HepG2 (cell line): Measurements from ENCODE around the gene AZU1. TPM values are rescaled to one million over a fixed set of nuclear protein-coding genes. Genes with fewer than 3 reads are reported as not detected.

ENCODE experiments used
- ATAC-seq: fragments of 200-7000 bp; cut with Tn5 transposase; 3 replicates; pipeline ENCODE4 v1.9.1; 2020; ENCODE audit warnings: mild to moderate bottlenecking, moderate library complexity
- BruUV-seq: library from RNA; stranded (reverse); fragments of 400-500 nt; replicated peaks from 2 replicates; lab custom pipeline; 2021; lab: Mats Ljungman, UMichigan
- CTCF ChIA-PET: fragments of 300-600 bp; formaldehyde crosslinking; extraction: SDS; loops from one replicate; lab custom pipeline; 2021; ENCODE audit warnings: low total read pairs, inconsistent platforms, low intra/inter-chr PET ratio; lab: Yijun Ruan, JAX
- POLR2A ChIA-PET: fragments of 350-600 bp; sonication (Branson Sonifier 250); formaldehyde crosslinking; loops from one replicate; lab custom pipeline; 2020; ENCODE audit warnings: antibody characterized with exemption, inconsistent platforms; lab: Yijun Ruan, JAX
- DNase-seq: peaks from one replicate; pipeline ENCODE4 v3.0.0-alpha.2; 2015; ENCODE audit warnings: low spot score
- FAIRE-seq: peaks from 3 replicates; lab custom pipeline; 2011; peaks lifted over from hg19 to GRCh38; lab: Jason Lieb, UNC
- H2AFZ ChIP-seq: one replicate; pipeline ENCODE4 v1.6.1; 2011; ENCODE audit warnings: low read length, inconsistent platforms
- H3K27ac ChIP-seq: fragments of 300-600 bp; 3 replicates; pipeline ENCODE4 v1.8.0; 2011; ENCODE audit warnings: mixed run types, mild to moderate bottlenecking, mixed read lengths, low read length, inconsistent platforms; ENCODE audit not compliant: insufficient read depth; ENCODE audit errors: extremely low read length
- H3K27me3 ChIP-seq, 2 experiments: fragments of 200-600 bp in 1 of 2; 2 replicates in 1 of 2; 3 replicates in 1 of 2; pipeline versions ENCODE4 v1.6.0 to v1.8.0; 2011; ENCODE audit warnings: low read length in 2 of 2, mild to moderate bottlenecking in 2 of 2, moderate library complexity in 2 of 2, inconsistent platforms in 1 of 2; ENCODE audit not compliant: insufficient read depth in 2 of 2, control insufficient read depth in 1 of 2
- H3K36me3 ChIP-seq, 2 experiments: fragments of 200-600 bp in 1 of 2; replicated peaks in 1 of 2; 2 replicates in 1 of 2; 3 replicates in 1 of 2; pipeline versions ENCODE4 v1.5.1 to v1.8.0; 2011; ENCODE audit warnings: low read length in 2 of 2, inconsistent platforms in 1 of 2; ENCODE audit not compliant: insufficient read depth in 2 of 2, control insufficient read depth in 1 of 2
- H3K4me1 ChIP-seq: 2 replicates; pipeline ENCODE4 v1.5.1; 2012; ENCODE audit warnings: low read length, inconsistent platforms; ENCODE audit not compliant: insufficient read depth
- H3K4me2 ChIP-seq: 2 replicates; pipeline ENCODE4 v1.6.0; 2011; ENCODE audit warnings: low read depth, low read length, inconsistent platforms
- H3K4me3 ChIP-seq, 3 experiments: fragments of 200-600 bp in 1 of 3; sonication (generic), shearing (Covaris generic) in 1 of 3; replicated peaks in 1 of 3; 2 replicates each; pipeline ENCODE4 v1.5.1; 2011 to 2016; ENCODE audit warnings: low read length in 3 of 3, inconsistent platforms in 2 of 3, low read depth in 2 of 3, mild to moderate bottlenecking in 2 of 3, control low read depth in 1 of 3, mixed read lengths in 1 of 3; ENCODE audit not compliant: insufficient read depth in 1 of 3
- H3K79me2 ChIP-seq: one replicate; pipeline ENCODE4 v1.6.1; 2011; ENCODE audit warnings: low read length, inconsistent platforms; ENCODE audit not compliant: insufficient read depth
- H3K9ac ChIP-seq: 2 replicates; pipeline ENCODE4 v1.6.0; 2011; ENCODE audit warnings: mild to moderate bottlenecking, low read depth, low read length, inconsistent platforms; ENCODE audit not compliant: insufficient read depth
- H3K9me3 ChIP-seq: 2 replicates; pipeline ENCODE4 v1.5.1; 2012; ENCODE audit warnings: mild to moderate bottlenecking, low read length
- H4K20me1 ChIP-seq: 2 replicates; pipeline ENCODE4 v1.6.0; 2011; ENCODE audit warnings: inconsistent platforms, mild to moderate bottlenecking, low read length, moderate library complexity; ENCODE audit not compliant: insufficient read depth
- DZIP1 ChIP-seq: sonication (generic); formaldehyde crosslinking; IDR thresholded peaks from 2 replicates; pipeline ENCODE4 v1.5.0; 2020; ENCODE audit warnings: mild to moderate bottlenecking, missing genetic modification reagents
- ESRRA ChIP-seq: sonication (generic); formaldehyde crosslinking; IDR thresholded peaks from 2 replicates; pipeline ENCODE4 v1.5.1; 2020; ENCODE audit warnings: mild to moderate bottlenecking, low read depth, missing genetic modification reagents
- FOSL1 ChIP-seq: sonication (generic); formaldehyde crosslinking; IDR thresholded peaks from 2 replicates; pipeline ENCODE4 v1.9.0; 2021; ENCODE audit warnings: missing genetic modification reagents, borderline replicate concordance
- RXRB ChIP-seq: IDR thresholded peaks from 2 replicates; pipeline ENCODE4 v1.6.1; 2016; ENCODE audit warnings: borderline replicate concordance, missing genetic modification reagents, missing compliant biosample characterization
- ZNF232 ChIP-seq: sonication (generic); formaldehyde crosslinking; IDR thresholded peaks from 2 replicates; pipeline ENCODE4 v1.4.0; 2020; ENCODE audit warnings: missing genetic modification reagents, borderline replicate concordance
- ZNF557 ChIP-seq: sonication (generic); formaldehyde crosslinking; IDR thresholded peaks from 2 replicates; pipeline ENCODE4 v1.4.0; 2020; ENCODE audit warnings: missing genetic modification reagents
- ZNF619 ChIP-seq: sonication (generic); formaldehyde crosslinking; IDR thresholded peaks from 2 replicates; pipeline ENCODE4 v1.4.0; 2020; ENCODE audit warnings: mild to moderate bottlenecking, missing genetic modification reagents
- ZNF781 ChIP-seq: sonication (generic); formaldehyde crosslinking; IDR thresholded peaks from 2 replicates; pipeline ENCODE4 v1.5.1; 2020; ENCODE audit warnings: borderline replicate concordance, mild to moderate bottlenecking, missing genetic modification reagents; ENCODE audit errors: not compliant biosample characterization
- WGBS: methylation state at CpG from one replicate; pipeline ENCODE4 v1.1.6; 2017; ENCODE audit warnings: low lambda C conversion rate; 5-methylcytosine and 5-hydroxymethylcytosine counted together
- in situ Hi-C: cut with HindIII; loops from 2 replicates; pipeline ENCODE4 v1.10.0; 2017; ENCODE audit warnings: low pct_unique_long_range_greater_than_20kb; ENCODE audit not compliant: extremely low pct_ligation_motif_present
- intact Hi-C: fragments of 100-400 bp; cut with micrococcal nuclease; formaldehyde crosslinking; loops from one replicate; pipeline ENCODE4 v1.10.0; 2022; ENCODE audit not compliant: unreplicated experiment
- polyA plus RNA-seq, 8 experiments: library from polyadenylated mRNA; depleted of rRNA in 3 of 8; stranded (reverse) in 7 of 8; unstranded in 1 of 8; fragments of >200 nt; fragmentation: Illumina TruSeq in 4 of 8; extraction: Trizol in 4 of 8; gene quantifications; 2 replicates each; pipeline versions ENCODE4 v1.2.1 to v1.2.3, GENCODE V29; 2011 to 2016; ENCODE audit warnings: low read depth in 4 of 8, missing spikeins in 1 of 8, mixed read lengths in 1 of 8; ENCODE audit not compliant: insufficient read depth in 1 of 8
- total RNA-seq, 5 experiments: library from RNA; depleted of rRNA; stranded (reverse); fragments of >200 nt; fragmentation: Illumina TruSeq; extraction: Trizol; gene quantifications; 2 replicates each; pipeline ENCODE4 v1.2.3, GENCODE V29; 2016; ENCODE audit warnings: low read depth in 1 of 5
- TF ChIP-seq, protein P1 (sequence below): sonication (generic); formaldehyde crosslinking; IDR thresholded peaks from 2 replicates; pipeline ENCODE4 v1.4.0; 2020; ENCODE audit warnings: missing genetic modification reagents
- TF ChIP-seq, protein P2 (sequence below): sonication (generic); formaldehyde crosslinking; IDR thresholded peaks from 2 replicates; pipeline ENCODE4 v1.4.0; 2020; ENCODE audit warnings: missing genetic modification reagents

AZU1 gene
- total and polyA plus RNA-seq, 2 of the 13 experiments (the other 11 are each of a cell fraction or from before 2014, with no cell fraction given), result not detected

DNA sequence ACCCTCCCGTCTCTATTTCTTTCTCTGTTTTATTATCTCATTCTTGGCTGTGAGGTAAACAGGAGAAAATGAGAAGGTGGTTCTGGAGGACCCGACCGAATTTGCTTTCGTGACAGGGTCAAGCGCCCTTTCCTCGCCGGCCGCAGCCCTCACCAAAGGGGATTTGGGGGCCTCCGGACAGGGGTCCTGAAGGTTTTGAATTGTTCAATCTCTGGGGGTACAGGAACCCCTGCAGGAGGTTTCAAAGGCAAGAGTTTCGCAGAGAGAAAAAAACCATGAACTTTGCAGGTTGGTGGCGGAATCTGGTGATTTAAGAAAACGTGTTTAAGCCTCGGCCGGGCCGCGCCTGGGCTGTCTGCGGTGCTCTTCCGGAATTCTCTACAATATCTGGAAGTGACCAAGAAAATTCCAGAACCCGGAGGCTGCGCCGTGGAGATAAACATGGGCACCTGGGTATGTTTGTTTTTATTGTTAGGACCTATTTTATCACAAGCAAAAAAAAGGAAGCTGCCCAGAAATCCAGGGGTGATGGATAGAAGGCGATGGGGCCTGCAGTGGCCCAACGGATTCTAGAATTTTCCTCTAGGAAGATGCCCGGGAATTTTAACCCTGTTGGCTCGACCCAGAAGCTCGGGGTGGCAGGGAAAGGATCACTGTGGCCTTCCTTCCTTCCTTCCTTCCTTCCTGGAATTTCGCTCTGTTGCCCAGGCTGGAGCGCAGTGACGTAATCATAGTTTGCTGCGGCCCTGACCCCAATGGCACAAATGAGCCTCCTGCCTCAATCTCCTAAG is 44.6 kb upstream of the AZU1 start (continued):
- TF ChIP-seq, protein P1, sequence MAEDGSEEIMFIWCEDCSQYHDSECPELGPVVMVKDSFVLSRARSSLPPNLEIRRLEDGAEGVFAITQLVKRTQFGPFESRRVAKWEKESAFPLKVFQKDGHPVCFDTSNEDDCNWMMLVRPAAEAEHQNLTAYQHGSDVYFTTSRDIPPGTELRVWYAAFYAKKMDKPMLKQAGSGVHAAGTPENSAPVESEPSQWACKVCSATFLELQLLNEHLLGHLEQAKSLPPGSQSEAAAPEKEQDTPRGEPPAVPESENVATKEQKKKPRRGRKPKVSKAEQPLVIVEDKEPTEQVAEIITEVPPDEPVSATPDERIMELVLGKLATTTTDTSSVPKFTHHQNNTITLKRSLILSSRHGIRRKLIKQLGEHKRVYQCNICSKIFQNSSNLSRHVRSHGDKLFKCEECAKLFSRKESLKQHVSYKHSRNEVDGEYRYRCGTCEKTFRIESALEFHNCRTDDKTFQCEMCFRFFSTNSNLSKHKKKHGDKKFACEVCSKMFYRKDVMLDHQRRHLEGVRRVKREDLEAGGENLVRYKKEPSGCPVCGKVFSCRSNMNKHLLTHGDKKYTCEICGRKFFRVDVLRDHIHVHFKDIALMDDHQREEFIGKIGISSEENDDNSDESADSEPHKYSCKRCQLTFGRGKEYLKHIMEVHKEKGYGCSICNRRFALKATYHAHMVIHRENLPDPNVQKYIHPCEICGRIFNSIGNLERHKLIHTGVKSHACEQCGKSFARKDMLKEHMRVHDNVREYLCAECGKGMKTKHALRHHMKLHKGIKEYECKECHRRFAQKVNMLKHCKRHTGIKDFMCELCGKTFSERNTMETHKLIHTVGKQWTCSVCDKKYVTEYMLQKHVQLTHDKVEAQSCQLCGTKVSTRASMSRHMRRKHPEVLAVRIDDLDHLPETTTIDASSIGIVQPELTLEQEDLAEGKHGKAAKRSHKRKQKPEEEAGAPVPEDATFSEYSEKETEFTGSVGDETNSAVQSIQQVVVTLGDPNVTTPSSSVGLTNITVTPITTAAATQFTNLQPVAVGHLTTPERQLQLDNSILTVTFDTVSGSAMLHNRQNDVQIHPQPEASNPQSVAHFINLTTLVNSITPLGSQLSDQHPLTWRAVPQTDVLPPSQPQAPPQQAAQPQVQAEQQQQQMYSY (CRISPR knock-in tag), result 0 out of 2 replicates have a peak, but pooled peaks have one; percentile 4
- no peak for TF ChIP-seq FOSL1 (CRISPR knock-in tag)
- TF ChIP-seq RXRB (CRISPR knock-in tag), result no peak

- BruUV-seq, result no TSS peak
- ATAC-seq, result no peak
- no peaks in the 10 kb centered on the region for H3K9me3 ChIP-seq
- ChIA-PET POLR2A (interaction anchor here (0.7 to 1.3 kb wide), 3 partner anchors 11 to 235 kb away, joined by 3 to 6 read pairs (median 3); partner anchors contain the start of gene PTBP1), CTCF (no interaction called here)
- 88% methylated on average over 13 of the region's 13 CpGs for WGBS
- H2AFZ ChIP-seq, result no peak overlapping the region
- intact Hi-C loops, result loop anchor here (10.0 kb wide), 1 partner anchor 210 kb away; no protein-coding TSS in a partner anchor
- no peak for FAIRE-seq
- peaks cover 48% of the 10 kb centered on the region for H3K4me1 ChIP-seq
- H3K79me2 ChIP-seq, result peaks cover 5% of the 10 kb centered on the region
- H3K27ac ChIP-seq, result peak overlapping the region; percentile 26
- H3K9ac ChIP-seq, result no peak overlapping the region
- no peaks in the 10 kb centered on the region for H4K20me1 ChIP-seq
- peak overlapping the region in 1 of 3 experiments; percentile 19; a peak in 1 of 6 replicates for H3K4me3 ChIP-seq
- no peak for DNase-seq
- in situ Hi-C loops, result no loop called here
- H3K27me3 ChIP-seq, result no peaks in the 10 kb centered on the region
- 0 out of 2 replicates have a peak overlapping the region, but pooled peaks have one; percentile 24 for H3K4me2 ChIP-seq
- no peaks in the 10 kb centered on the region for H3K36me3 ChIP-seq
- TF ChIP-seq DZIP1 (CRISPR knock-in tag) (no peak), ZNF232 (CRISPR knock-in tag) (no peak), ZNF619 (CRISPR knock-in tag) (no peak), ZNF557 (CRISPR knock-in tag) (no peak), ESRRA (no peak), ZNF781 (CRISPR knock-in tag) (no peak)
- TF ChIP-seq, protein P2, sequence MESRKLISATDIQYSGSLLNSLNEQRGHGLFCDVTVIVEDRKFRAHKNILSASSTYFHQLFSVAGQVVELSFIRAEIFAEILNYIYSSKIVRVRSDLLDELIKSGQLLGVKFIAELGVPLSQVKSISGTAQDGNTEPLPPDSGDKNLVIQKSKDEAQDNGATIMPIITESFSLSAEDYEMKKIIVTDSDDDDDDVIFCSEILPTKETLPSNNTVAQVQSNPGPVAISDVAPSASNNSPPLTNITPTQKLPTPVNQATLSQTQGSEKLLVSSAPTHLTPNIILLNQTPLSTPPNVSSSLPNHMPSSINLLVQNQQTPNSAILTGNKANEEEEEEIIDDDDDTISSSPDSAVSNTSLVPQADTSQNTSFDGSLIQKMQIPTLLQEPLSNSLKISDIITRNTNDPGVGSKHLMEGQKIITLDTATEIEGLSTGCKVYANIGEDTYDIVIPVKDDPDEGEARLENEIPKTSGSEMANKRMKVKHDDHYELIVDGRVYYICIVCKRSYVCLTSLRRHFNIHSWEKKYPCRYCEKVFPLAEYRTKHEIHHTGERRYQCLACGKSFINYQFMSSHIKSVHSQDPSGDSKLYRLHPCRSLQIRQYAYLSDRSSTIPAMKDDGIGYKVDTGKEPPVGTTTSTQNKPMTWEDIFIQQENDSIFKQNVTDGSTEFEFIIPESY (CRISPR knock-in tag), result peak; percentile 25; the same call in 1 of the 2 replicates
These were observed 43.1 kb upstream of the AZU1 start for GRCh38 chr19:784541-784940.
